Inferior parietal cortex (tissue), 1 donor: ENCODE data around the gene SRRM3.
"Not testable (repeated sequence)": the region's sequence is repeated elsewhere in the genome, so short reads cannot be mapped to it uniquely, and the experiment has no call there.

Experiments
- DNase-seq: peaks from one replicate; pipeline ENCODE4 v3.0.0-alpha.2; 2016; ENCODE audit errors: extremely low spot score

The SRRM3 gene

GRCh38 chr7:76315364-76315763 lies 113.7 kb downstream of the SRRM3 start:
- no peak for DNase-seq

GRCh38 chr7:76316984-76317781 lies 115.5 kb downstream of the SRRM3 start:
- DNase-seq: no peak

- DNase-seq: peak; percentile 99
Observed at GRCh38 chr7:76317782-76318487, 116.2 kb downstream of the SRRM3 start.

- DNase-seq: peak; percentile 68
Observed at GRCh38 chr7:76318488-76319353, 117.0 kb downstream of the SRRM3 start.

- DNase-seq: no peak
Observed at GRCh38 chr7:76325092-76325491, 123.4 kb downstream of the SRRM3 start.

- DNase-seq: no peak
Observed at GRCh38 chr7:76325811-76326210, 124.1 kb downstream of the SRRM3 start.

- no peak for DNase-seq
Observed at GRCh38 chr7:76326646-76327233, 125.0 kb downstream of the SRRM3 start.

- DNase-seq: no peak
Observed at GRCh38 chr7:76327610-76328009, 125.9 kb downstream of the SRRM3 start.

GRCh38 chr7:76328389-76328788 lies 126.7 kb downstream of the SRRM3 start:
- no peak for DNase-seq

GRCh38 chr7:76329479-76329878 lies 127.8 kb downstream of the SRRM3 start:
- no peak for DNase-seq

- DNase-seq: no peak
Observed at GRCh38 chr7:76330261-76330660, 128.6 kb downstream of the SRRM3 start.

GRCh38 chr7:76330673-76331072 lies 129.0 kb downstream of the SRRM3 start:
- DNase-seq: no peak

GRCh38 chr7:76332078-76332477 lies 130.4 kb downstream of the SRRM3 start:
- DNase-seq: no peak

- DNase-seq: no peak
Observed at GRCh38 chr7:76333511-76334101, 131.9 kb downstream of the SRRM3 start.

GRCh38 chr7:76334320-76334967 lies 132.7 kb downstream of the SRRM3 start:
- no peak for DNase-seq

GRCh38 chr7:76335417-76335816 lies 133.7 kb downstream of the SRRM3 start:
- not testable (repeated sequence) for DNase-seq

GRCh38 chr7:76336094-76336493 lies 134.4 kb downstream of the SRRM3 start:
- DNase-seq: no peak
